HG03097 (cell line): ENCODE data around the gene KATNB1.
"Not testable (repeated sequence)": the region's sequence is repeated elsewhere in the genome, so short reads cannot be mapped to it uniquely, and the experiment has no call there.

Experiments used
- ATAC-seq: cut with Tn5 transposase; IDR thresholded peaks from one replicate; pipeline ENCODE4 v1.9.1; 2021; ENCODE audit not compliant: unreplicated experiment, low FRiP score

KATNB1 gene

DNA sequence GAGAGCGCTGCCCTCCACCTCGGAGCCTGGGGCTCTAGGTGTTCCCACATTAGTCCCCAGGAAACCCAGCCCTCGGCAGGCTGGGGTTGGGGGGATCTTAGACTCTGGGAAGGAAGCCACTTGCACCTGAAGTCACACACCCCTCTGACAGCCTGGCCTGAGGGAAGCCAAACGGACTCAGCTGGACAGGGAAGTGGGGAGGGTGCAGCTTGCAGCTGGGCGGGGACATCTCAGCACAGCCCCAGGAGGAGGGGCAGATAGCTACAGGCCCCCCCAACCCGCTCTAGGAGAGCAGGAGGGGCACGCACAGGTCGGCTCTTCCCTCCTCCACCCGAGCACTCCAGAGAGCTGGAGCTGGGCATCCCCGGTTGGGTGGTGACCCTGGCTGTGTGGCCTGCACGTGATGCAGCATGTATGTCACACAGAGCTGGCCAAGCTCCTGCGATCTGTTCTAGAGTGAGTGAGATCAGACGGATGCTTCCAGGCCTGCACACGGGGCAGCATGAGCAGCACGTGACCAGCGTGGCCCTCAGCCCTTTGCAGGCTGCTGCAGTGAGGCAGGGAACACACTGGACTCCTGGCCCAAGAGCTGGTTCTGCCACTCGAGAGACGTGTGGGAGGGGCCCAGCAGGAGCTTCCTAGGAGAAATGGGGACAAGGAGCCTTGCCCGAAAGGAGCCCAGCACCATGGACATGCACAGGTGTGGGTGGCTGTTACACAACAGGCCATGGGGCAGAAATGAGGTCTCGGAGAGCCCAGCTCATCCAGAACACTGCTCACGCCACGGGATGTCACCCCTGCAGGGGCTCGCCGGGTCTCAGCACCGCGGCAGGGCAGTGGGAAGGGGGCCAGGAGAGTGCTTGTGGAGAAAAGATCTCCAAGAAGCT is 51.3 kb downstream of the KATNB1 start:
- no peak for ATAC-seq

DNA sequence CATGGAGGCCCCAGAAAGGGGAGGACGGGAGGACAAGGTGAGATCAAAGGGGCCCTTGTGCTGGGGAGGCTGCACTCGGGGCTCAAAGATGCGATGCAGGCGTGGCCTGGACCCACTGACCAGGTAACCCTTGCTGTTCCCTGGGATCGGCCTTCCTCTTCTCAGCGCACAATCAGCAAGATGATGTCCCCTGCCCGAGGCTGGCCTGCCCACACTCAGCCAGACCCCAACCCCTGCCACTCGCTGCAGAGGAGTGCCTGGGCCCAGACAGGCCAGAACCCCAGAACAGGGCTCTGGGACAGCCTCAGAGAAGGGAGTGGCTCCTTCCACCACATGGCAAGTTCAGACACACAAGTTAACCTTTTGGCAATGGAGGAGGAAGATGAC is 51.9 kb downstream of the KATNB1 start:
- no peak for ATAC-seq

DNA sequence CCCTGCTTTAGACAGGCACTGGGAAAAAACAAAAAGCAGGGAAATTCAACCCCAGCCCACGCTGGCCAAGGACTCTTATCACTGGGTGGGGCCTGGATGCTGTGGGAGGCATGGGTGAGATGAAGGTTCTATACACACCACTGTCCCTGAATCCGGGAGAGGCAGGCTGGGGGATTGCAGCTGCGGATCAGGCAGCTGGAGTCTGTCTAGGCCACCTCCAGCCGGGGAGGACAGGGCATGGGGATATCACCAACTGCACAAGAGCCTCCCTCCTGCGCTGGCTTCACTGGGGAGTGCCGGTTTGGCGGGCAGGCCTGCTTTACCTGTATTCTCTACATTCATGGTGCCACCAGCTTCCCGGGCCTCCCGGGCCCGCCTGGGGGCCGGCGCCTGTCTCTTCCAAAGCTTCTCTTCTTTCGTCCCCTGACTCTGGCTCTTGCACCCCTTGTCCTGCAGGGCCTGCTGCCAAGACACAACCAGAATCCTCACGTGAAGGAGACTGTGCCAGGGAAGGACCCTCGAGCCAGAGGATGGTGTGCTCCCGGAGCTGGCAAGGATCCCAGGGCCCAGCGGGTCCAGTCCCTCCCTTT is 52.8 kb downstream of the KATNB1 start:
- ATAC-seq: no peak

DNA sequence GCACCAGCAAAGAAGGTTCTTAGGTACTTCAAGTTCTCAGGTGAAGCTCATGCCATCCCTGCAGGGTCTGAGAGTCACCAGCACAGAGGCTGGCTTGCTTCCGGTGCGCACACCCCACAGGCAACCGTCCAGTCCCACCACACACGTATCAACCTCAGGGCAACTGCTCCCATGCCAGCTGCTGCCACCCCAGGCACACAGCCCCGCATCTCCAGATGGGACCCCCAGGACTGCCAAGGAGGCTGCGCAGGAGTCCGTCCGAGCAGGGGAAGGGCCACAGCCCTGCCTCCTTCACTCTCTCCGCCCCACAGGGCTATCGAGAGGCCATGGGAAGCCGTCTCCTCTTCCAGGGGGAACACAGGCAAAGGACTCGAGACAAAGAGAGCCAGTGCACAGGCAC is 53.4 kb downstream of the KATNB1 start:
- ATAC-seq: no peak

DNA sequence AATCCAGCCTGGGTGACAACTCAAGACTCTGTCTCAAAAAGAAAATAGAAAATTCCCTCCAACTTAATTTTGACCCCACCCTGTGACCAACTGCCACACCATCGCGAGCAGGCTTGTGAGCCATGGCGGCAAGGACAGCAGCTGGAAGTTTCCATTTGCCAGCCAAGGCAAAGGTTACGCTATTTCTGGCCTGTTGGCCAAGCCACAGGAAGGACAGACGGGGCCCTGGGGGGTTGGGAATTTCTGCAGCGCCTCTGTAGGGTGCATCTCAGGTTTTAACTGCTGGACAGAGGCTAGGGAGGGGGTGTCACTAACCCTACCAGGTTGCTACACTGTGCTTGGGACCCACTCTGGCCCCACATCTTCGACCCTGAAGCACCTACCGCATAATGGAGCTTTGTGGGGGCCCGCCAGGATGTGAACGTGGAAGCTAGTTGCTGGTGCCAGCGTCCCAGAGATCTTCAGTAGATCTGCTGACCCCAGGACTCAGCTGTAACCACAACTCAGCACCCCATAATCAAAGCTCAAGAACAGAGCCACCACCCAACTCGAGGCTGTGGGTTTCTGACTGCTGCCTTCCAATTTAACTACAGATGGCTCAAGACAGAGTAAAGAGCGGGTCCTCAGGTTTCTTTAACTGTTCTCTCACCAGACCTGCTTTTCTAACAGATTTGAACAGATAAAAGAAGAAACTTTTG is 55.8 kb downstream of the KATNB1 start:
- ATAC-seq: no peak

DNA sequence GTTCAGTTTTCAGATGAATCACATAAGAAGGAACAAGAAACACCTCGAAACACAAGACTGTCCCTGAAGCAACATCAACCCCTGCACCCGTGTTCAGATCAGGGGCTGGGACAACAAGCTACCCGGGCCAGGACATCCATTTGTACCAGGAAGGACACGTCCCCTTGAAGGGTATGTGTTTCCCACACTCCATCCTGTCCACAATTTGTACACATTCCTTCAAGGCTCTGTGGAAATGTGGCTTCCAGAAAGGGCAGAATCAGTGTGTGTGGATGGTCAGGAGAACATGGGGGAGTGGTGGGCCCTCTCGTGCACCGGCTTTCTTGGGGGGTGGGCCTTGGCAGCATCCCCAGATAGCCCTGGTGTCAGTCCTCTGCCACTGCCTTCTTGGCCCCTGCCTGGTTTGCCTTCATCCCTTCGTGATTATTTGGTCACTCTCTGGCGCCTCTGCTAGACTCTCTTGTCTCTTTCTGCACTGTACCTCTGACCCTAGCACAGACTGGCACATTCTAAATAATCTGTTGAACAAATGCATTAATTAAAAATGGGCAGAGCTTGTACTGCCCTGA is 56.4 kb downstream of the KATNB1 start:
- no peak for ATAC-seq

DNA sequence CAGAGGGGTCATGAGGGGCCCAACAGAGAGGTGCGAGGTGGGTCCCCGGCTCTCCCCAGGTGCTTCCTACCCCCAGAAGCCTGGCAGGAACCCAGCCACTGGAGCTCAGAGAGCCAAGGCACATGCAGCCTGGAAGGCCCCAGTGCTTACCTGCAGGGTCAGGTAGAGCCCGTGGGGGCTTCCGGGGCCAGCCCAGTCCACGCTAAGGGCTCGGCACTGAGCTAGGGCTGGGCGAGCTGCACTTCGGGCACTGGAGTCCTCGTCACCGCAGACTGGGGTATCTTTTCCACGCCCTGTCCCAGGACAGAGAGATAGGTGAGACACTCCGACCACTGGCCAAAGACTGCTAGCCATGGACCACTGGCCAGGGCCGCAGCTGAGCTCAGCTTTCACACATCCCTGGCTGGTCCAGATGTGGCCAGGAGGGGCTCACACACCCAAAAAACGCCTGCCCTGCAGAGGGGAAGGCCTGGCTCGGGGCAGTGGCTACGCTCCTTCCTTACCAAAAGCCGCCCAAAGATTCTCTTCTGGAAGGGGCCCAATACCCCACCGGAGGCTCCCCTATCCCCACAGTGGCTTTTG is 59.4 kb downstream of the KATNB1 start:
- ATAC-seq: no peak

DNA sequence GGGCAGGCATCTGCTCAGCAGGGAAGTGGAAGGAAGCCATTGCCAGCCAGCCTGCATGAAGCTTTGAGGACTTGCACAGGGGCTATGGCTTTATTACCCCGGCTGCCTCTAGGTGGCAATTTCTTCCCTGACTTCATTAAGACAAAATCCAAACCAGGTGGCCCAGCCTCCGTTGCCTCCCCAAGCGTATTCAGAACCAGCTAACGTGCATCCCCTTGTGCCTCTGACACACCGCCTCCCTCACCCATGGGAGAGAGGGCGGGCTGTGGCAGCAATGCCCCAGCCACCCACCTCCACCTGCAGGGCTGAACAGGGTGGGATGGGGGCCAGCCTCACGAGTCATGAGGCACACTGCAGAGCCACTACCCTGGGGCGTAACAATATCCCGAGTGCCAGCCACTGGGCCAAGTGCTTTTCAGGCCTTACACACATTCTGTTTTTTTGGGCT is 59.9 kb downstream of the KATNB1 start:
- ATAC-seq: no peak

DNA sequence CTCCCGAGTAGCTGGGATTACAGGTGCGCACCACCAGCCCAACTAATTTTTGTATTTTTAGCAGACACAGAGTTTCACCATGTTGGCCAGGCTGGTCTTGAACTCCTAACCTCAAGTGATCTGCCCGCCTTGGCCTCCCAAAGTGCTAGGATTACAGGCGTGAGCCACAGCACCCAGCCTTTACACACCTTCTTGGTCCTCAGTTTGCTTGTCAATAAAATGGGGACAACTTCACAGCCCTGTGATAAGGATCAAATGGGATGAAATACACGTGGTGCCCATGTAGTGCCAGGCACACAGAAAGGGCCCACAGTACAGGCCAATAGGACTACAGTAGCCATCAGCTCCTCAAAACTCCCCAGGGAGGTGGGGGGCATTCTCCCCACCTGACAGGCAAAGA is 60.4 kb downstream of the KATNB1 start:
- not testable (repeated sequence) for ATAC-seq

DNA sequence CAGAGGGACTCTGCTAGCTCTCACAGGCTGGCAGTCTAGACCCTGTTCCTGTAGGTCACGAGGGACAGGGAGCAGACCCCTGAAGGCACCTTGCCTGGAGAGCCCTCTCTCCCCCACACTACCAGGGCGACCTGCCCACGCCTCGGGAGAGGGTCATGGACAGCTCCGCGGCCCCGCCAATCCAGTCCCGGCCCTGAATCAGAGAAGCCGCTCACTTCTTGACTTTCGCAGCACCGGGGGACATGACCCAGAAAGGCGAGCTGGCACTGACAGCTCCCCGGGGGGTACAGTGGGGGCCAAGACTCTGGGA is 61.6 kb downstream of the KATNB1 start:
- ATAC-seq: no peak

DNA sequence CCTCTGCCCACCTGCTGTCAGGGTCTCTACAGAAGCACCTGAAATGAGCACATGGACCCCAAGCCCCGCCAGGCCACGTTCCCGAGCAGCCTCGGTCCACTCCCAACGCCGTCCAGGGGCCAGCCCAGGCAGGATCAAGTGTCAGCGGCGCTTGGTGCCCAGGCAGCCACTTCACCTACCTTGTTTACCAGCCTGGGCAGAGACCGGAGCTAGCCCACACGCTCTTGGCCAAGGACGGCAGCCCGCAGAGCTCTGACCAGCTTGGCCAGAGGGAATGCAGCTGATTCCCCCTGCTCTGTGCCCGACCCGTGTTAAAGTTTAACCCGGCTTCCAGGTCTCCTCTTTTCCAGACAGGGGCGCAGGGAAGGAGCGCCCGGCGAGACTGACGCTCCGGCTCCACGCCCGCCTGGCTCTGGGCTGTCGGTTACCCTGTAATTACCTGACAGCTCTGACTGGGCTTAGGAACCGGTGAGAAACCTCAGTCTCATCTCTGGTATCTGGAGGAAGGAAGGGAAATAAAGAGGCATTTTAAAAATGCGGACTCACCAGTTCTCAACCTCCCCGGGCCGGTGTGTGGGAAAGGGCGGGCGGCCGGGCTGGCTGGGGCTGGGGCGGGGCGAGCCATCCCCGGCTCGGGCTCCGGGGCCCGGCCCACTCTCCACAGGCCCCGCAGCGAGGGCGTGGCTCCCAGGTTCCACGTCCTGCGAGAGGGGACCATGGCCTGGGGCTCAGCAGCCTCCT is 62.1 kb downstream of the KATNB1 start:
- no peak for ATAC-seq

DNA sequence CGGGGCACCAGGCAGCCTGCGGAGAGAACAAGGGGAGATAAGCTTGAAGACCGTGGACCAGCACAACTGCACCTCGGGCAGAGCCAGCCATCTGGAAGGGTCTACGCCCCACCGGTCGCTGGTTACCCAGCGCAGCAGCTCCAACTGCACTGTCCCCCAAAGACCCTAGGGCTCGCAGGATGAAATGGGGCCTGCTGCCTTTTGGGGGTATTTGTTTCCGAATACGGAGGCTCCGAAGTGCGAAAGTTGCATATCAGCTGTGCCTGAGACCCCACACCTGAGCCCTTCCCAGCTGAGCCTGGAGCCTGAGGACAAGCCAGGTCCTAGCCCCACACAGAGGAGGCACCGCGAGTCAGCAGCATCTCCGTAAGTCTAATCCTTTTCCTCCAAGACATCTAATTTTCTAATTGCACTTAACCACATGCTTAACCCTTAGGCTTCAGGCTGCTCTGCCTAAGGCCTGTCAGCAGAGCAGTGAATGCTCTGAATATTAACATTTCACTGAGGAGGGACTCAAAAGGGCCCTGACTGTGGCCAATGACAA is 62.8 kb downstream of the KATNB1 start:
- ATAC-seq: no peak

DNA sequence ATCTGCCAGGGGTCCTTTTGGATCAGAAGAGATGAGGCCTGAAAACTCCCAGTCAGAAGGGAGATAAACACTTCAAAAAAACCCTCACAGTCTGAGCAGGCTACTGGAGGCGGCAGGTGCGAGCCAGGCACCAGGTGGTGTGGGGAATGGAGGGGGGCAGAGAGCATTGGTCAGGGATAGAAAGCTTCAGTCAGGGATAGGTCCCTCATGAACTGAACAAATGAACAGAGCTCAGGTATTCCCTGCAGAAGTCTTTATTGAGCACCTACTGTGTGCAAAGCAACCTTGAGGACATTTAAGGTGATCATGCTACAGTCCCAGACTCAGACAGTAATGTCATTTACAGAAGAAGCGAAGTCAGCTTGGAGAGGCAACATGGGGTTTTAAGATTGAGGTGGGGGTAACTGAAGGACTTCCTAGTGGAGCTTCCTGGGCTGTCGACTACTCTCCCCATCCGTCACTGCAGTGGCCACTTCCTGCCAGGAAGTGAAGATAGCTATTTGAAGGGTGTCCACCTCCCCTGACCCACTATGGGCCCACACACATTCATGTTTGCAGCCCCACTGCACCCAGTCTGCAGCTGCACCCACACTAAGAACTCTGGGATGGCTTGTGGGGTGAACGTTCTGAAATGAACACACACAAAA is 63.5 kb downstream of the KATNB1 start:
- ATAC-seq: no peak

DNA sequence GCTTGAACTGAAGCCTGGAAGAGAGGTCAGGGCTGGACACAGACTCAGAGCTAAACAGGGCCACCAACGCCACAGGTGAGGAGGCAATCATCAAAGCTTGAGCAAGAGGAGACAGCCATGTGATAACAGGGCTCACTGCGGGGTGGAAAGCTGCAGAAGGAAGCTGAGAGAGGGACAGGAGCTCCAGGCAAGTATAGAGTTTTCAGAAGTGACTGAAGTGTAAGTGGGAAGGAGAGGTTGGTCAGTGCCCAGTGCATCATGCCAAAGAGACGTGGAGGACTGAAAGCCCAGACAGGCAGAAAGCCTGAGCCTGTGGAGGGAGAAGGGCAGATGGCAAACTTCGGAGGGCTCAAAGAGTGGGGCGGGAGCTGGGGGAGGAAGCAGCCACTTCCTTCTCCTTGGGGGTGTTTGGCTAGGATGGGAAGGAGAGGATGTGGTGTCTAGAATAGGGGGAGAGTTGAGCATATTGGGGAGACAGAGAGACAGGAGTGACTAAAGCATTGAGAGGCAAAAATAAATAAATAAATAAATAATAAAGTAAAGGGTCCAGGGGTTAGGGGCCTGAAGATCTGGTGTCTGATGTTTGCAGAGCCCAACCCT is 64.1 kb downstream of the KATNB1 start:
- no peak for ATAC-seq

DNA sequence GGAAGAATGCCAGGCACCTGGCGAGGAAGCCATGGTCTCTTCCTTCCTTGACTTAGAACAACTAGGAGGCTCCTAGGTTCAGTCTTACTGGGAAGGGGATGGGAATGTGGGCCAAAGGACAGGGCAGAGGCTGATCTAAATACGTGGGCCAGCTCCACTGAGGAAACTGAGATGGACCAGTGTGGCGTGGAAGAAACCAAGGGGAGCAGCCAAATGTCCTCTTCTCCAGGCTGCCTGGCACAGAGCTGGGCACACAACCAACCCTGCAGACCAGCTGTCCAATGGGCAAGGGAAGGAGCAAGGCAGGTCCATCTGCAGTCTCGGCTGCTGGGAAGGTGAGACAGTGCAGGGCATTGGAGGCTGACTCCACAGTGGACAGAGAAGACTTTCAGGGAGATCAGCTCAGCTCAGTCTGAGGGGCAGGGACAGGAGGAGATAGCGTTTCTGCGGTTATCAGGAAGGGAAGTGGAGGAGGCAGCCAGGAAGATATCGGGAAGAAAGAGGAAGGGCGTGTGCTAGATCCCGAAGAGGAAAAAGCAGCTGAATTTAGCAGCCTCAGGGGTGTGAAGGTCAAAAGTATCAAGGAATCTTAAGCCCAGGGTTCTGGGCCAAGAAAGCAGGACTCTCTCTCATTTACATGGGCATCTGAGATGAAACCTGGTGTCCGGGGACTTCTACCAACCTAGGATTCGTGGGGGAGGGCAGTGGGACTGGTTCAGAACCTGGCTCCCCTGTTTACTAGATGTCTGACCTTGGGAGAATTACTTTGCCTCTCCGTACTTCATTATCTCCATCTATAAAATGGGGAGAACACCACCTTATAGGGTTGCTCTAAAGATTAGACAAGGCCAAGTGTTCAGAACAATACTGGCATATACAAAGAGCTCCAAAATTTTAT is 64.9 kb downstream of the KATNB1 start:
- ATAC-seq: no peak

DNA sequence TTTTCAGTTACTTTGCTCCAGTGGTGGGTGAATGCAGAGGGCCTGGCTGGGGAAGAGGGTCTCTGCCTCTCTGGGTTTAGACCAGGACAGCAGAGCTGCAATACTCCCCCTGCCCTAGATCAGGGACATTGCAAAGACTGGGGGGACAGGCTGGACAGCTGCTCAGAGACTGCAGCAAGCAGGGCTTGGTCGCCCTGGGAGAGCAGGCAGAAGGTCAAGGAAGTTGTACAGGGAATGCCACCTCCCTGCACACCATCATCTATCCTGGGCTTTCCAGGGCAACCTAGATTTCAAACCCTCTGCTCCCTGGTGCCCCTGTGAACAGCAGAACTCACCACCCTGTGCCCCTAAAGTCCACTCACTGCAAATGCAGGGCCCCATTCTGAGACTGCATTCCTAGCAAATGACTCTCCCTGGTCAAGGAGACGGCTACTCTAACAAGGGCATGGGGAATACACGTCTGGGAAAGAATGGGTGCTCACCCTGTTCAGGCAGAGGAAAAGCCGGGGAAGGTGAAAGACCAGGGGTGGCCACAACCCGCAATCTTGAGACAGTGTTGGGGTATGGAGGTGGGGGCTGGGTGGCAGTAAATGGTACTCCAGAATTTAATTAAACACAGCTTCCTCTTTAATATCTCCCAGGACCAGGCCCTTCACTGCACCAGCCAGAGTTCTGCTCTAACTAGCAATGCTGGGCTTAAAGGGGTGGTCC is 65.7 kb downstream of the KATNB1 start:
- no peak for ATAC-seq

DNA sequence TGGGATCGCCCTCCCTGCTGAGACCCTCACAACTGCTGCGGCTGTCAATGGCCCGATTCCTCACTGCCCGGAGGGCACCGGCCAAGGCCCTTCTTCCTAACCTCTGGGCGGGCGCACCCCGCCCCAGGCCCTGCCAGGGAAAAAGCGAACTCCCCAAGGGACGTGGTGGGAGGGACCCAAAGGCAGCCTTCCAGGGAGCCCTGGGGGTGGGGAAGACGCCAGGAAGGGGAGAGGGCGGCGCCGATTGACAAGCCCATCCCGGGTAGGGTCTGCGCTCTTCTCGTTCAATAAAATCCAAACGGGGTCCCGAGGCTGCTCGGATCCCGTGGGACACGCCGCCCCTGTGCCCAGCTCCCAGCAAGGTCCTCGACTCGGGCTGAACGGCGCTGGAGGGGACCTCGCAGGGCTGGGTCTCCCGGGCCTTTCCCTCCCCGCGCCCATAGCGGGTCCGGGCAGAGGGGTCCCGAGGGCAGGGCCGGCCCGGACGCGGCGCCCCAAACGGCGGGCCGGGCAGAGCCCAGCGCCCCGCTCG is 66.3 kb downstream of the KATNB1 start:
- ATAC-seq: no peak
